Stimulated activated CD4-positive, alpha-beta T cell treated with anti-CD3 and anti-CD28 coated beads, Interleukin-1b, Interleukin-23, amount 100 ng/mL, for 48 hours (primary cell): ENCODE measurements around the gene ADGRL3.
"Not testable (repeated sequence)": the region's sequence is repeated elsewhere in the genome, so short reads cannot be mapped to it uniquely, and the experiment has no call there.

ENCODE experiments used
- DNase-seq: peaks from one replicate; pipeline ENCODE4 v3.0.0-alpha.2; 2020

Gene ADGRL3

GRCh38 chr4:61851126-61851525 is 651.0 kb downstream of the ADGRL3 start:
- DNase-seq, result no peak

- not testable (repeated sequence) for DNase-seq
These were observed 652.0 kb downstream of the ADGRL3 start for GRCh38 chr4:61852105-61852504.

DNA sequence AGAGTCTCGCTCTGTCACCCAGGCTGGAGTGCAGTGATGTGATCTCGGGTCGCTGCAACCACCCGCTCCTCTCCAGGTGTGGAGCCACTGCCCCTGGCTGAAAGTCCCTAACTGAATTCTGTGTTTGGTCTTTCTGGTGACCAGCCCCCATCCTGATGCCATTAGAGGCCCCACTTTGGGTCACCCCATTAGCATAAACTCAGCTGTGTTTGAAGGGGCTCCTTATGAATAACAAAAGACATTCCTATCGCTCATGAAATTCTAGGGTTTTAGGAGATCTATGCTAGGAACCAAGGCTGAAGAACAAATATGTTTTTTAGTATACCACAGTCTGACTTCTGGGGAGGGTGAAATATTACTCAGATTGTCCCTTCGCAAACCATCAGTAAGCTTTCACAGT is 652.9 kb downstream of the ADGRL3 start:
- no peak for DNase-seq

DNA sequence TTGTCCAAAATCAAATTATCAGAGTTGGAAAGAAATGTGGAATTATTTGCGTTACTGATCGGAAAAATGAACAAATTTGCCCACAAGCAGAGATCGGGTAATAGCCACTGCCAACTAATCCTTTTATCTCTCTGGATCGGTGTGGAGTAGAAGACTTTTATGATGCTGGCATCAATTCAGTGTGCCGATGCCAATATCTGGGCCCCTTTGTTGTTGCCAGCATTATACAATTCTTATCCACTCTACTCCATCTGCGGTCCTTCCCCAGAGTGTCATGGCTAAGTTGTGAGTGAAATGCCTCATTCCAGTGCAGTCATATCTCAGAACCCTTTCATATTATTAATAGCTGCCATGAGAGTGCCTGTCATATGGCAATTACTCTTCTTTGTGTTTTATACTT is 660.2 kb downstream of the ADGRL3 start:
- DNase-seq, result no peak

DNA sequence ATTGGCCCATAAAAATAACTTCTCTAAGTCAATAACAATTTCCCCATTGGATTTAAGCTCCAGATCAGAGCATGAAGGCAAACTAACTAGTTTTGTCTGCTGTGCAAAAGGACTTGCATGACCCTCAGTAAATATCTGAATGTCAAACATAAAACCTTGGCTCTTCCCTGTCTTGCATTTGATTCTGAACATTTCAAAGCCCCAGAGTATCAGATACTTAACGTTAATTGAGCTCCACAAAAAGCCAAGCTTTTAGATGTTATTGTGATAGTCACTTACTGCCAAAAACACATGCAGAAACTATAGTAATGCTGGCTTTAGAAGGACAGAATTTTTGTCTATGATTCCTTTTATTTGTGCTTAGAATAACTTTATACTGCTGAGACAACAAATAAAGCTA is 664.2 kb downstream of the ADGRL3 start:
- DNase-seq, result no peak

DNA sequence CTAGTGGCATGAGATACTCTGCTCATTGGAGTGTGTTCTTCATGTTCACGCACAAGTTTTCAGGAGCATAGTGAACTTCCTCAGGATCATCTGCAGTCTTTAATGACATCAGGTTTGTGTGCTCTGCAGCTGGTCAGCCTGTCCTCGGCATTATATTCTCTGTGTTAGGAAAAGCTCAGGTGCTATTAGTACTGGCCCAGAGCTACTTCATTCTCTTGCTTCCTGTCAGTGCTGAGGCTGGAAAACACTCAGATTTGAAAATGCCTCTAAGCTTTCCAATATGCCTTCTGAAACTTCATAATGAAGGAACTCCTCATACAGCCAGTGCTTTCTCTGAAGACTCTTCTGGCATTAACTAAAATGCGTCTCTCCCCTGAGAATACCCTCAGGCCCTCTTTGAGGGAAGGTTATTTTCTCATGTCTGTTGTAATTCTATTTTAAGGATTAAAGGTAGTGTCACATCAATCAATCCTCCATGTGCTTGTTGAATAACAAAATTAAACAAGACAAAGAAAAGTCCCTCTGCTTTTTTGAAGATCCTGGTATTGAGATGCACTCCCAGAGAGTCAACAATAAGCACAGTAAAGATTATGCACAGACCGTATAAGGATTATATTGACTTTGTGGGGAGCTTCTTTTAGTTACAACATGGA is 666.4 kb downstream of the ADGRL3 start:
- DNase-seq, result no peak

- DNase-seq, result no peak
These were observed 672.9 kb downstream of the ADGRL3 start for GRCh38 chr4:61872983-61873382.

- DNase-seq, result no peak
These were observed 677.1 kb downstream of the ADGRL3 start for GRCh38 chr4:61877266-61877665.

DNA sequence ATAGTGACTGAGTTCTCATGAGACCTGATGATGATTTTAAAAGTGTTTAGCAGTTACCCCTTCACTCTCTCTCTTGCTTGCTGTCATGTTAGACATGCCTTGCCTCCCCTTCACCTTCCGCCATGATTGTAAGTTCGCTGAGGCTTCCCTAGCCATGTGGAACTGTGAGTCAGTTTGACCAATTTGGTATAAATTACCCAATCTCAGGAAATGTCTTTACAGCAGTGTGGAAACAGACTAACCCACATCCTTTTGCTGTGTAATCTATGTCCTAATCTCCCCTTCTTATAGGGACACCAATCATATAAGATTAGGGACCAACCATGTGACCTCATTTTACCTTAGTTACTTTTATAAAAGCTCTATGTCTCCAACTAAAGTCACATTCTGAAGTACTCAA is 677.8 kb downstream of the ADGRL3 start:
- no peak for DNase-seq

DNA sequence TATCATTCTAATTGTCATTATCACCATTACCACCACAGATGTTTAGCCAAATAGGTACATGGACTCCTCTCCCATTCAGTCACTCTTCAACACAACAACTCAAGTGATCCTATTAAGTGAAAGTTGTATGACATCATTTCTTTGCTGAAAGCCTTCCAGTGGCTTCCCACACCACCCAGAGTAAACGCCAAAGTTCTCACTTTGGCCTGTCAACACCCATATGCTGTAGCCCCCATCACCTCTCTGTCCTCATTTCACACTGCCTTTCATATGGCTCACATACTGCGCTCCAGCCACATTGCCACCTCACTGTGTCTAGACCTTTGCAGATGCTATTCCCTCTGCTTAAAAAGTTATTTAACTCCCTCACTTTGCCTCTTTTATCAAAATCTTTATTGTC is 682.3 kb downstream of the ADGRL3 start:
- DNase-seq, result no peak

DNA sequence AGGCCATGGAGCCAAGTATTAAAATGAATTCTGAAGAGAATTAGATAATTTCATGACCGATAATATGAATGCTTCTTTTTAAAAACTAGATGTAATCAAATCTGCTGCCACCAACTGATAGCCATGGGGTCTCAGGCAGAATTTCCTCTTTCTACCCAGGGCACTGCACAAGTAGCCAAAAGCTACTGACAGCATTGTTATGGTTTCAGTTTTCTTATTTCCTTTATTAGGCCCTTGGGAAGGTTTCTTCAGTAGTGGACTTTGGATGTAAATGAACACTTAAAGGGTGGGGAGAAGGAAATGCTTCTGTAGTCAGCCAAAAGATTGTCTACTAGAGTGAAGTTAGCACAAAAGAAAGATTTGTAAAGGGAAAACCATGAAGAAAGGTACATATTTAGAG is 686.0 kb downstream of the ADGRL3 start:
- no peak for DNase-seq

DNA sequence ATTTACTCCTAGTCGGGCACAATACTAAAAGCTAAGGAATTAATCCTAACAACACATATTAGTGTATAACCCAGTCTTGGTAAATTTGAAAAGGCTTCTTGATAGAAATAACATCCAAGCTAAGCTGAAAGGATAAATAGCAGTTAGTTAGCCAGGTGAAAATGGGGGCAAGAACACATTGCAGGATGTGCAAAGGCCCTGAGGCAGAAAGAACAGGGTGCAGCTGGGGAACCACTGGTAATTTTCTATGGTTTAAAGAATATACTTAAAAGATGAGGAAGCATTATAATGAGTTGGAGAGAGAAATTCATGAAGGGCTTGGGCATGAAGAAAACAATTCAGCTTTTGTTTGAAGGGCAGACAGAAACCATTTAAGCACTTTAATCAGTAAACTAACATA is 689.0 kb downstream of the ADGRL3 start:
- DNase-seq, result no peak

DNA sequence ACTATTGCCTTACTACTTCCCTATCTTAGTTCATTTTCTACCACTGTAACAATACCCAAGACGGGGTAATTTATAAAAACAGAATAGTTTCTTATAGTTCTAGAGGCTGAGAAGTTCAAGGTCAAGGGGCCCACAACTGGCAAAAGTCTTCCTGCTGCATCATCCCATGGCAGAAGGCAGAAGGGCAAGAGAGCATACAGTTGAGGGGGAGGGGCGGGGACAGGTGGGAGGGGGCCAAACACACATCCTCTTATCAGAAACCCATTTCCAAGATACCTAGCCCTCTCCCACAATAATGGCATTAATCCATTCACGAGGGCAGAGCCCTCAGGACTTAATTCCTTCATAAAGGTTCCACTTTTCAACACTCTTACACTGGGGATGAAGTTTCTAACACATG is 690.2 kb downstream of the ADGRL3 start:
- DNase-seq, result no peak

GRCh38 chr4:61891953-61892352 is 691.8 kb downstream of the ADGRL3 start:
- DNase-seq, result no peak

DNA sequence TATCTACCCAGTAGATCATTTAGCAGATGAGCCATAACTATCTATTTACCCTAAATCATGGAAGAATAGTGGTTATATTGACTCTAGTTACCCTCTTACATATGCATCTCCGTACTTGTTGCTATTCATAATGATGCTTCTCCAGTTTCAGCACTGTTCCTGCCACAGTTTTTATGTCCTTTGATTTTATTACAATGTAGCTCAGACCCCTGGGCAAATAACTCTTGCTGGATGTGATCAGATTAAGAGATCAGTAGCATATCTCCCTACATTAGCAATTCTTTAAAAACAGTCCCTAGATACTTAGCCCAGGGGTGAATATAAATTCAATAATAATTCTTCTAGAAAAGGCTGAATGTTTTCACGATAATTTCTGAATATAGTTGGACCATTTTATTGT is 696.5 kb downstream of the ADGRL3 start:
- DNase-seq, result no peak

- no peak for DNase-seq
These were observed 708.9 kb downstream of the ADGRL3 start for GRCh38 chr4:61909031-61909430.

DNA sequence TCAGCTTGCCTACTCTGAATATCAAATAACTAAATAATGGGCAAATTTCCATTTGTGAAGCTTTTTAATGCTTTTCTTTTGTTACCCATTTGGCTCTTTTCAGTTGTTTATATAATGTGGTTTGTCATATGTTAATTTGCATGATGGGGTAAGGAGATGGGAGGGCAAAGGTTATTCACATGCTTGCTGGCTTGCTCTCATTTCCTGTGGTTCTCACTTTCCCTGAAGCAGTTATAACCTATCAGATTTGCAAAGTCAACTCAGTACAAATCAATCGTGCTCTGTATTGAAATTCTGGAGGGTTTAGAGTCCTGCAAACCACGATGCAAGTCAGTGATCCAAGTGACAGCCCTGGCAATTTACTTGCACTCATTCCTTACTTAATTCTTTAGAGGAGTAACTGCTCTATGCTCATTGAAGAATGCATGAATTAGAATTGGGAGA is 711.2 kb downstream of the ADGRL3 start:
- DNase-seq, result no peak

- DNase-seq, result no peak
These were observed 713.5 kb downstream of the ADGRL3 start for GRCh38 chr4:61913619-61914018.

DNA sequence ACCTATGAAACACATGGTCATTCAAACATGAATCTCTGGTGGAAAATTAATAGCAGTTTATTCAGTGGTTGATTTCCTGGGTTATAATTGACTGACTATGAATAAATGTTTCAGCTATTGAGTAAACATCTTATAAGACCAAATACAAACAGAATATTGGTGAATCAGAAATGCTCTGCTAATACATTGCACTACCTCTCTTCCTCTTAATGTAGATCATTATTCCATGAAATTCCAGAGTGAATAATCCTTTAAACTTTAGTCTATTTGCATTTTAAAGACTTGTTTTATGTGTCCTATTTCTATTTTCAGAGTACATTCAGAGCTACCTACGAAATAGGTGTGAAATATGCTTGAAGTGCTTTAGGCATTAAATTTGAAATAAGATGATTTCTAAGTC is 715.4 kb downstream of the ADGRL3 start:
- no peak for DNase-seq

GRCh38 chr4:61918507-61918906 is 718.4 kb downstream of the ADGRL3 start:
- DNase-seq, result no peak

- DNase-seq, result no peak
These were observed 718.9 kb downstream of the ADGRL3 start for GRCh38 chr4:61918987-61919386.

DNA sequence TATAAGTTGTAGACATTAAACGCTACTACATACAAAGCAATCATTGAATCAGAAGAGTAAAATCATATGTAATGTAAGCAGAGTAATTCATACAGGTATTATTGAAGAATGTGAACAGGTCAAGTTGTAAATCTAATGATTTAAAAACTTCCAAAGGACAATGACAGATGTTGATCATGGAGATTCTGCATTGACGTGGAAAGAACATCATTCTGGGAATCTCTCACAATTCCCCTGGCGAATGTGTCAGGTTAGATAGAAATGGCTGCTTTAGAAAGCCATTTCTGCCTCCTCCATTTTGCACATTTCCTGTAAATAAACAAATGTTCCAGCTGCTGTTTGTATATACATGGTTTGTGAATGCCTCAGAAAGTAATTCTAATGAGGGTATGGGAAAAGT is 719.4 kb downstream of the ADGRL3 start:
- no peak for DNase-seq

DNA sequence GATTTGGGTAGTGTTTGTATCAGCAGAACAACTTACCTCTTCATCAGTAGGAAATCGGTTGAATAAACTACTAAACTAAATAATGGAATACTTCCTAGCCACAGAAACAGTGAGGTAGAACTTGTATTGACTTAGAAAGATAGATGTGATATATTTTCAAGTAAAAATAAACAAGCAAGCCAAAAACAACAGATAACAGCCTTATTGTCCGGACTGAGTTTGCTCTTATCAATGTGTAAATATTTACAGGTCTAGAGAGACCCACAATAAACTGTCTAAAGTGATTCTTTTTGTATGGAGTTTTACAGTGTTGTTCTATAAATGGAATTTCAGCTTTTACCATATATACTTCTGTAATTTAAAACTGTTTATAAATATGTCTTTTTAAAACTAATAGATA is 721.8 kb downstream of the ADGRL3 start:
- DNase-seq, result no peak

DNA sequence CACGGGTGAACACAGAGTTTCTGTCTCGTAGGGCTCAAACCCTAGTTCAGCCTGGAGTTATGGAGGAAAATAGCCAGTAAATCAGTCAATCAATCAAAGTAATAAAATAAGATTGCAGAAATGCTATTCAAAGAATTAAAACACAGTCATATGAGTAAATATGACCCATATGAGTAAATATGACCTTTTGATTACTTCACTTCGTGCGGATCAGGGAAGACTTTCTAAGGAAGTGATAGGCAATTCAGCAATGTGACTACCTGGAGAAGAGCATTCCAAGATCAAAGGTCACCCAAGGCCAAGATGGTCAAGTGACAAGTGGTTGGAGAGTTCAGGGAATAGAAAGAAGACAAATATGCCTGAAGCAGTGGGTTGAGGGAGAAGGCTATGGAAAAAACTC is 722.6 kb downstream of the ADGRL3 start:
- DNase-seq, result no peak

GRCh38 chr4:61923179-61923578 is 723.1 kb downstream of the ADGRL3 start:
- no peak for DNase-seq

DNA sequence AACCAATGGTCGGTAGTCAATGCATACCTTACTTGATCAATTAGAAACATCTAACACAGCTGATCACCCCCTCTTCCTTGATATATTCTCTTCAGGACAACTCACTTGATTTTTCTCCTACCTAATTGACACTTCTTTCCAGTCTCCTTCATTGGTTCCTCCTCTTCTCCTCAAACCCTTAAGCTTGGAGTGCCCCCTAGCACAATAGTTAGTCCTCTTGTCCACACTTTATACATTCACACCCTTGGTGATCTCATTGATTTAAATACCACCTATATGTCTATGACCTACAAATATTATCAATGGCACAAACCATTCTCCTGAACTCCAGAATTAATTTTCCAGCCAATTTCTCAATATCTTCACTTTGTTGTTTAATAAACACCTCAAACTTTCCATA is 724.0 kb downstream of the ADGRL3 start:
- DNase-seq, result no peak
